Activated T-cell treated with anti-CD3 and anti-CD28 coated beads, Interleukin-2, amount 50 U/mL, for 48 hours (primary cell): ENCODE data around the gene CKS1B.

Experiments used
- DNase-seq, 2 experiments: peaks; one replicate each; pipeline ENCODE4 v3.0.0-alpha.2; 2020

Gene CKS1B

DNA sequence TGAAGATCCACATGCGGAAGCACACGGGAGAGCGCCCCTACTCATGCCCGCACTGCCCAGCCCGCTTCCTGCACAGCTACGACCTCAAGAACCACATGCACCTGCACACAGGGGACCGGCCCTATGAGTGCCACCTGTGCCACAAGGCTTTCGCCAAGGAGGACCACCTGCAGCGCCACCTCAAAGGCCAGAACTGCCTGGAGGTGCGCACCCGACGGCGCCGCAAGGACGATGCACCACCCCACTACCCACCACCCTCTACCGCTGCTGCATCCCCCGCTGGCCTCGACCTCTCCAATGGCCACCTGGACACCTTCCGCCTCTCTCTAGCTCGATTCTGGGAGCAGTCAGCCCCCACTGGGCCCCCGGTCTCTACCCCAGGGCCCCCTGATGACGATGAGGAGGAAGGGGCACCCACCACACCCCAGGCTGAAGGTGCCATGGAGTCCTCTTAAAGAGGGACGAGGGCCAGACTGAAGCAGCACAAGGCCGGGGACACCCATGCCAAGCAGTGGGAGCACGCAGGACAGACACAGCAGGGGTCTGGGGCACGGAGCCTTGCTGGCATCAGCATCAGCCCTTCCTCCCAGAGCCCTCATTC, 41.9 kb downstream of the CKS1B start:
- DNase-seq: peak; percentile 35 to 47

DNA sequence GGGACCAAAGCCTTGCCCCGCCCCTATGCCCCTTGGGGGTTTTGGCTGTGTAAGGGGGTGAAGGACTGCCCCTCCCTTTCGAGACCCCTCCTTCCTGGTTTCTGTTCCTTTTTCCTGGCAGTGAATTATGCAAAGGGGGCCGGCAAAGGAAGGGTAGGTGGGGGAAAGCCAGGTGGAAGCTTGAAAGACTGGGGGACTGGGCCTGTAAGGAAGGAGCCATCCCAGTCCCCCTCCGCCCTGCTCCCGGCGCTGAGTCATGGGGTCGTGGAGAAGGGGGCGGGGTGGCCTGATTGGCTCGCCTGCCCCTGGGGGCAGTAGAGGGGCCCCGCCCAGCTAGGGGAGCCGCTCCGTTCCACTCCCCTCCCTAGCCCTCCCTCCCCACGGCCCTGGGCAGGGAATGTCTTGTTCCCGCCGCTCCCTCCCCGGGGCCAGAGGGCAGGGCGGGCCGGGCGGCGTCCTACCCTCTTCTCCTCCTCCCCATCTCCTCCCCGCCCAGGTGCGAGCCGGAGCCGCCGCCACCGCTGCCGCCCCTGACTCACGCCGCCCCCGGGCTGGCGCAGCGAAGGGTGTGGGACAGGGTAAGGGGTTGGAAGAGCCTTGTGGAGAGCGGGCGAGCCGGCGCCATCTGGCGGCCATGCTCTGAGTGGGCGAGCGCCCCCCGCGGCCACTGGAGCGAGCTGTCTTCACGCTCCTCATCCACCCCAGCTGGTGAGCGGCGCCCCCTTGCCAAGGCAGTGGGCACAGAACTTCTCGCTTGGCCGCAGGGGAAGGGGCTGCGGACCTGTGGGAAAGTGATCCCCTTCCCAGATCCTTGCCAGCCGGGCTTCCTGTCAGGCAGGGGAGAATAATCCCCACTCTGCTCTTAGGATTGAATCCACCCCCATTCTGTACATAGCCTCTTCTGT, 42.8 kb downstream of the CKS1B start:
- DNase-seq: peak; percentile 94 to 96

- no peak for DNase-seq
Observed at GRCh38 chr1:155017946-155018316, 43.5 kb downstream of the CKS1B start.

GRCh38 chr1:155018617-155019348, 44.3 kb downstream of the CKS1B start:
- DNase-seq: no peak

- no peak for DNase-seq
Observed at GRCh38 chr1:155019377-155020245, 45.1 kb downstream of the CKS1B start.

- DNase-seq: no peak
Observed at GRCh38 chr1:155022136-155022926, 47.9 kb downstream of the CKS1B start.

DNA sequence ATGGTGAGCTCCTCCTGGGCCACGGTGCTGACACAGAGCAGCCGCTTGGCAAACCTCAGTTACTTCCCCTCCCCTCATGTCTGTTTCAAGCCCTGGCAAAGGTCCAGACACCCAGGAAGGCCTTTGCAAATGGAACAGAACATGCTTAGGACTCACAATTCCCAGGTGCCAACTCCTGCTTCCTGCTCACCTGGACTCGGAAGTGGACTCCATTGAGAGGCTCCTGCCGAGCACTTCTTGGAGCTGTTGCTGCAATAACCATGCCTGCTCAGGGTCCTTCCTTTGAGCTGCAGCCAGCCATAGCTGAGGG, 48.4 kb downstream of the CKS1B start:
- no peak for DNase-seq

- DNase-seq: no peak
Observed at GRCh38 chr1:155023627-155024026, 49.1 kb downstream of the CKS1B start.

GRCh38 chr1:155024315-155024714, 49.8 kb downstream of the CKS1B start:
- no peak for DNase-seq

GRCh38 chr1:155026154-155026553, 51.7 kb downstream of the CKS1B start:
- DNase-seq: no peak

DNA sequence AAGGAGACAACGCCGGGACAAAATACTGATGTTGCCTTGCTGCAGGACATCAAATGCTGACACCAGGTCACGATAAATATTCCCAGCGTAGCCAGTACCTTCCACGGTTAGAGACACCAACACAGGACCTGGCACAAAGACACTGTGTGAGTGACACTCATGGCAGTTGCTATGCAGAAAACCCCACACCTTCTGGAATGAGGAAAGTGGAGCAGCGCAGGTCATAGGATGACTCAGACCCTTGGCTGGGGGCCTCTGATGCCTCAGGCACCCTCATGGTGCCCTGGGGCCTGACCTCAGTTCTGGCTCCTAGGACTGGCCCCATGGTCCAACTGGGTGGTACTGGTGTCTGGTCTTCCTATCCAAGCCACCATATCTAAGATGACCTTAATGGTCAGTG, 52.1 kb downstream of the CKS1B start:
- DNase-seq: no peak
